Stomach (tissue), 4 donors: ENCODE data around the gene ABCA3.

ENCODE experiments used
- CTCF ChIP-seq, 7 experiments: fragments of 450-650 bp in 4 of 7; fragments of 200-600 bp in 3 of 7; sonication (generic) in 3 of 7; IDR thresholded peaks; one replicate each; pipeline ENCODE4 v1.5.1; 2016 to 2019; ENCODE audit warnings: antibody characterized with exemption in 7 of 7, control low read depth in 2 of 7, mild to moderate bottlenecking in 1 of 7
- EP300 ChIP-seq: sonication (generic); formaldehyde crosslinking; IDR thresholded peaks from one replicate; pipeline ENCODE4 v1.6.1; 2017; ENCODE audit warnings: antibody characterized with exemption
- POLR2A ChIP-seq, 4 donors: fragments of 450-650 bp; IDR thresholded peaks; one replicate each; pipeline ENCODE4 v1.6.1; 2016; ENCODE audit warnings: antibody characterized with exemption in 4 of 4, control low read depth in 2 of 4, mild to moderate bottlenecking in 1 of 4, moderate library complexity in 1 of 4
- POLR2AphosphoS5 ChIP-seq, 3 donors: sonication (generic); formaldehyde crosslinking; IDR thresholded peaks; one replicate each; pipeline ENCODE4 v1.6.1; 2016; ENCODE audit warnings: antibody characterized with exemption in 3 of 3

DNA sequence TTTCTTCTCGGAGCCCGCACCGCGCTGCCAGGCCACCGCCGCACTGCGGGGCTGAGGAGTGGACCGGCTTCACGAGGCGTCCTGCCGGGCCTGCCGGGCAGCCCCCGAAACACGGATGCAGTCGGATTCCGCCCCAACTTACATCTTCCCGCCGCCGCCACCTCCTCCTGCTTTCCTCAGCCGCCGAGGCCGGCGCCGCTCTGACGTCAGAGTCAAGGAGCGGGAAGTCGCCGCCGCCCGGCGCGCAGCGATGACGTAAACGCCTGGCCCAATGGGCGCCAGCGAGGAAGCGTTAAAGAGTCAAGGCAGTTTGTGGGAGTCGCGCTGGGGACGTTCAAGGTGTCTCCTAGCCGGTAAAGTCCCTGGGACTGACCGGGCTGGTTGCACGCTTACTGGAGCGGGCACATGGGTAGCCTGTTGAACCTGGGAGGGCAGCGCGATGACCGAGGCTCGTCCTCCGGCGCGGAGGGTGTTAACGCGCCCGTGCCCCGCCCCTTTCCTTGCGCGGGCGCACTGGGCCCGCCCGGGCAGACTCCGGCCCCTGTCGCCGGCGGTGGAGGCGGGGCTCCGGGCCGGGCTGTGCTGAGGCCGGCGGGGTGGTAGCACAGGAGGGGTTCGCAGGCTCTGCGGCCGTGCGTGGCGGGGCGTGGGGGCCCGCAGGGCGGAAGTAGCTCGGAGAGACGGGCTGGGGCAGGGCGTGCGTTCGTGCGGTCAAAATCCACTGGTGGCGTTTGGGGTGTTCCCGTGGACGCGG, 72.4 kb downstream of the ABCA3 start, which contains the start of gene RNPS1:
- TF ChIP-seq CTCF (IDR thresholded peaks at IDR 0.05): no peak
- TF ChIP-seq POLR2A (IDR thresholded peaks at IDR 0.05): peak in 2 of 4 donors; percentile 95 to 98
- TF ChIP-seq EP300: no peak
- peak; percentile 97 to 100 (median 99) for TF ChIP-seq POLR2AphosphoS5 (IDR thresholded peaks at IDR 0.05)
